Testis (tissue), 2 donors: Measurements from ENCODE around the gene CYTL1.

Experiments
- POLR2A ChIP-seq: fragments of 450-650 bp; IDR thresholded peaks from one replicate; pipeline ENCODE4 v1.6.1; 2017; ENCODE audit warnings: antibody characterized with exemption, mild to moderate bottlenecking, moderate library complexity
- TF ChIP-seq, protein P1 (sequence below), 3 experiments: fragments of 450-650 bp in 2 of 3; fragments of 200-600 bp in 1 of 3; sonication (generic) in 1 of 3; IDR thresholded peaks; one replicate each; pipeline ENCODE4 v1.5.1; 2016 to 2019; ENCODE audit warnings: antibody characterized with exemption in 3 of 3, mild to moderate bottlenecking in 2 of 3, moderate library complexity in 1 of 3

DNA sequence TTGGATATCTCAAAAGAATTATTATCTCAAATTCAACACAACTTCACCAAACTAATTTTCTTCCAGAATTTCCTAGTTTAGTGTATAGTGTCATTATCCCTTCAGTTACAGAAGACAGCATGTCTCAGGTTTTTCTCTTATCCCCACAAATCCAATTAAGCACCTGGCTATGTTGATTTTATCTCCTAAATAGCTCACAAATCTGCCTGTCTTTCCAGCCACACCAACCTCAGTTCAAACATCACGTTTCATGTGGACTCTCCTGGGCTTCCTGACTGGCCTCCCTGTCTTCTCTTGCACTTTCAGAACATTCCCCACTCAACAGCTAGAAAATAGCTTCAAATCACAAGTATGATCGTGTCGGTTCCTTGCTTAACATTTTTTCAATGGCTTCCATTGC lies 46.8 kb upstream of the CYTL1 start:
- TF ChIP-seq, protein P1, sequence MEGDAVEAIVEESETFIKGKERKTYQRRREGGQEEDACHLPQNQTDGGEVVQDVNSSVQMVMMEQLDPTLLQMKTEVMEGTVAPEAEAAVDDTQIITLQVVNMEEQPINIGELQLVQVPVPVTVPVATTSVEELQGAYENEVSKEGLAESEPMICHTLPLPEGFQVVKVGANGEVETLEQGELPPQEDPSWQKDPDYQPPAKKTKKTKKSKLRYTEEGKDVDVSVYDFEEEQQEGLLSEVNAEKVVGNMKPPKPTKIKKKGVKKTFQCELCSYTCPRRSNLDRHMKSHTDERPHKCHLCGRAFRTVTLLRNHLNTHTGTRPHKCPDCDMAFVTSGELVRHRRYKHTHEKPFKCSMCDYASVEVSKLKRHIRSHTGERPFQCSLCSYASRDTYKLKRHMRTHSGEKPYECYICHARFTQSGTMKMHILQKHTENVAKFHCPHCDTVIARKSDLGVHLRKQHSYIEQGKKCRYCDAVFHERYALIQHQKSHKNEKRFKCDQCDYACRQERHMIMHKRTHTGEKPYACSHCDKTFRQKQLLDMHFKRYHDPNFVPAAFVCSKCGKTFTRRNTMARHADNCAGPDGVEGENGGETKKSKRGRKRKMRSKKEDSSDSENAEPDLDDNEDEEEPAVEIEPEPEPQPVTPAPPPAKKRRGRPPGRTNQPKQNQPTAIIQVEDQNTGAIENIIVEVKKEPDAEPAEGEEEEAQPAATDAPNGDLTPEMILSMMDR (IDR thresholded peaks at IDR 0.05) = no peak
- TF ChIP-seq POLR2A = no peak
